Hindlimb muscle (tissue), 1 donor: ENCODE data around the gene CACNA1A. TPM values are rescaled to one million over a fixed set of nuclear protein-coding genes. Genes with fewer than 3 reads are reported as not detected.

ENCODE experiments used
- DNase-seq: peaks from one replicate; pipeline ENCODE4 v3.0.0-alpha.2; 2013
- polyA plus RNA-seq: library from polyadenylated mRNA; unstranded; fragments of 120-200 nt; gene quantifications from one replicate; pipeline ENCODE4 v1.2.1, GENCODE V29; 2013; ENCODE audit not compliant: insufficient read length

CACNA1A gene
- polyA plus RNA-seq, 1 donor = 1.8 TPM

DNA sequence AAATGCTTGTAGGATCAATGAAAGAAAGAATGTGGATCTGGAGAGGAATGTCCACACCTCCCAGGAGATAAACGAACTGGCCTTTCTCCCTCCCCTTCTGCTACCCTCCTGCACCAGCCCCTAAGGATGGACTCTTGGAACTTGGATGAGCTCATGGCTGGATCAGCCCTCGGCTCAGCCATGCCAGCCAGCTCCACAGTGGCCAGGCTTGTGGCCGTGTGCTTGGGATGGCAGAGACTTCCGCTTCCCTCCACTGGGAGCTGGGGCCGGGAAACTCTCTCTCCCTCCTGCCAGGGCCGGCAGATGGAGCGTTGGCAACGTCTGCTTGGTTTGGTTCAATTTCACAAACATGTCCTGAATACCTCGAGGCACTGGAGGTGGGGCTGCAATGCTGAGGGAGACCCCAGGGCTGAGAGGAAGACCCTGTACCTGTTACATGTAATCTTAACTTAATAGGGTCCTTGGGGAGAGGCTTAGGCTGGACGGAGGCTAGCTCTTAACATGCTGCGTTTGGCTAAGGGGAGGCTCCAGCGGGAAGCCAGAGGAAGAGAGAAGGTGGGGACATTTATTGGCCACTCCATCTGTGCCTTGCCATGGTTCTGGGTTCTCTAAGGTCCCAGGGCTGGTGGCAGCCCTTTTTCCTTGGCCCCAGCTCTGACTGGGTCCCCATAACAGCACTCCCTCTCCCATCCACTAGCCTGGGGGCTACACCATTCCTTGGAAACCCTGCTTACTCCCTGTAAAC is 203.6 kb downstream of the CACNA1A start:
- no peak for DNase-seq

GRCh38 chr19:13301627-13302334 is 204.5 kb downstream of the CACNA1A start:
- no peak for DNase-seq

GRCh38 chr19:13300421-13301030 is 205.8 kb downstream of the CACNA1A start:
- no peak for DNase-seq

- DNase-seq = no peak
Measured at GRCh38 chr19:13299838-13300237, 206.4 kb downstream of the CACNA1A start.

GRCh38 chr19:13298565-13299481 is 207.5 kb downstream of the CACNA1A start:
- DNase-seq = no peak

GRCh38 chr19:13297023-13297422 is 209.3 kb downstream of the CACNA1A start:
- no peak for DNase-seq

- DNase-seq = no peak
Measured at GRCh38 chr19:13294812-13295567, 211.3 kb downstream of the CACNA1A start.

DNA sequence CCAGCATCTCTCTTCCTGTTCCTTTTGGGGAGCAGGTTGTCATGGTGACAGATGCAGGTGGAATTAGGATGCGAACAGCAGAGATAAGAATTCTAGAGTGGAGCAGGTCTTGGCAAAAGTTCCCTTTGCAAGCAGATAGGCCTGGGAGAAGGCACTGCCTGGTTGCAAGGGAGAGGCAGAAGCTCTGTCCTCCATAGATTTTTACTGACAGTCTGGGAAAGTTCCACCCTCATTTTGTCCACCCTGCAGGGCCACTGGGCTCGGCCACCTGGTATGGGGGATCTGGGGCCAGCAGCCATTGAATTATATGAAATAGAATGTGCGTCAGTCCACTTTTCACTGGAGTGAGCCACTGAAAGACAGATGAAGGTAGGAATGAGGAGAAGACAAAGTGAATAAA is 214.4 kb downstream of the CACNA1A start:
- DNase-seq = no peak

DNA sequence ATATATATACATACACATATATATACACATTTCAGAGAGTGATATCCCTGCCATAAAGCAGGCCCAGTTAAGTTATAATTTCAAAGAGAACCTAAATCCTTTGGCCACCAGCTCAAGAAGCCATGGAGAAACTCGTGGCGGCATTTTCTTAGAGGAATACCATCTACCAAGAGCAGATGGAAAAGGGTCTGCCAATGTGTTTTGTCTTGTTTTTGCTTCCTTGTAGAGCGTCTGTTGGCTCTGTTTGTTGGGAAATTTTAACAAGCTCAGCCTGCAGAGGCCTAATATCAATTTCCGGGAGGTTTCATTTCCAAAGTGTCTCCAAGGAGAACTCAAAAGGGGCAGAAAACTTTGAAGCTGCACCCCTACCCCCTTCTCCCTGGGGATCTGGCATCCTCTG is 215.5 kb downstream of the CACNA1A start:
- DNase-seq = no peak

DNA sequence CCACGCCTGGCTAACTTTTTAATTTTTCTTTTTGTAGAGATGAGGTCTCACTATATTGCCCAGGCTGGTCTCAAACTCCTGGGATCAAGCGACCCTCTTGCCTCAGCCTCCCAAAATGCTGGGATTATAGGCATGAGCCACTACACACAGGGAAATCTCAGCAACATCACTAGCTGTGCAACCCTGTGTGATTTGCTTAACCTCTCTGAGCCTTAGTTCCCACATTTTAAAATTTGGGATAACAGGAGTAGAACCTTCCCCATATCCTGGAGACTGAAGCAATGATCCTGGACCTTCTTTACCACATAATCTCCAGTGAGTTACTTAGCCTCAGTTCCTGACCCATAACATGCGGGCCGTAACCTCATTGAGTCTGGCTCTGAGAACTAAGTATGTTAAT is 217.0 kb downstream of the CACNA1A start:
- DNase-seq = no peak

GRCh38 chr19:13286195-13286985 is 219.9 kb downstream of the CACNA1A start:
- DNase-seq = no peak

- no peak for DNase-seq
Measured at GRCh38 chr19:13284929-13285928, 221.1 kb downstream of the CACNA1A start.

GRCh38 chr19:13283871-13284270 is 222.4 kb downstream of the CACNA1A start:
- no peak for DNase-seq

- no peak for DNase-seq
Measured at GRCh38 chr19:13282486-13283065, 223.7 kb downstream of the CACNA1A start.

GRCh38 chr19:13281567-13282291 is 224.6 kb downstream of the CACNA1A start:
- no peak for DNase-seq

DNA sequence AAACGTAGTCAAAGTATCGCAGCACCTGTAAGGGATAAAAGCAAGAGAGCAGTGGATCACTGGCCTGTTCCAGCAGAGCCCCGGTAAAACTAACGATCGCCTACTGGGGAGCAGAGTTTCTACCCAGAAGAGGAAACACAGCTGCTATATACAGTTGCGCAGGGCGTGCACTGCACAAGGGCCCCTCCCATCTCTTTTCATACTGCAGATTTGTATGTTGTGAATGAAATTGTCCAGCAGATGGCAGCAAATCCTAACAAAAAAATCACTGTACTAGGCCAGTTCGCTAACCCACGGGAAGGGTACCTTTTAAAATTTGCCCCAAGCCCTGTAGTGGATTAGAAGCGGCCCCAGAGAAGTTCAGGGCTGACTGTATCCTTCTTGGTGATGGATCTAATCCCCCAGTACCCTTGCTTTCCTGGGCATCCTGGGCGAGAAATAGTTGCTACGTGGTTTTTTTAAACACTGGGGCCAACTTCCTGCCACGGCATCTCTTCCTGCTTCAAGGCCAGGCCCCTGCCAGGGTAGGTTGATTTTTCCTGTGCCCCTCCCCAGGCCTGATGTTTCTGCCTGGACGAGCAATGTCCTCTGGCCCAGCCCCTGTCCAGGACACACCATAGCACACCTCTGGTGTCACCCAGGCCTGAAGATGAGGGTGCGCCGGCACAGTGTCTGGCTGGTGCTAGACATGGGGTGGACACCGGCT is 229.0 kb downstream of the CACNA1A start:
- peak; percentile 61 for DNase-seq

DNA sequence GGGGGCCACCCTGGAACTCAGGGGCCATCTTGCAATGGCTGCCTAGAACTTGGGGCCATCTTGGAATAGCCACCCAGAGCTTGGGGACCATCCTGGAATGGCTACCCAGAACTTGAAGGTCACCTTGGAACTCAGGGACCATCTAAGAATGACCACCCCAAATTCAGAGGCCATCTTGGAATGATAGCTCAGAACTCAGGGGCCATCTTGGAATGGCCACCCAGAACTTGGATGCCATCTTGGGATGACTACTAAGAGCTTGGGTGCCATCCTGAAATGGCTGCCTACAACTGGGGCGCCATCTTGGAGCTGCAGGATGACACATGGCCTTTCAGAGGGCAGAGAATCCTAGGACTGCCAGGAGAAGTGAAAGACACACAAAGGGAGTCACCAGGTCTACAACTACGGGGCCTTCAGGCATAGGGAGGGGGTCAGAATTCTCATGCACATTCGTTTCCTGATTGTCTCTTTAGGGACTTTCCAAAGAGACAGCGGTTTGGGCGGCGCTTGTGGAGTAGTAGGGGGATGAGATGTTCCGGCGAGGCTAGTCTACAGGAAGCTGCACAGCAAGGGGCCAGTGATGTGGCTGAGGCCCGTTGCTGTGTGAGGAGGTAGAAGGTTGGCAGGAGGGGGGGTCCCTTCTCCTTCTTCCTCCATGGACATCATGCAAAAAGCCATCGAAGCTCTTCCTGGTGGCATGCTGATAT is 231.1 kb downstream of the CACNA1A start:
- no peak for DNase-seq
